ENCODE measurements around the gene INHBC. TPM values are rescaled to one million over a fixed set of nuclear protein-coding genes. Genes with fewer than 3 reads are reported as not detected.
"Not testable (repeated sequence)": the region's sequence is repeated elsewhere in the genome, so short reads cannot be mapped to it uniquely, and the experiment has no call there.

The INHBC gene
- total and polyA plus RNA-seq, 2 experiments from 2014 or later = 0.21 TPM; not detected in 1

- no peaks in the 10 kb centered on the region for H3K27me3 ChIP-seq
- no peaks in the 10 kb centered on the region for H3K9me3 ChIP-seq (ENCODE audit: low read depth)
- H3K36me3 ChIP-seq = no peaks in the 10 kb centered on the region
- no peak for DNase-seq (ENCODE audit: low read depth in 1 of 2, low spot score in 1 of 2)
- TF ChIP-seq CTCF (IDR thresholded peaks at IDR 0.05; ENCODE audit: low read depth, low read length) = no peak
- H3K4me1 ChIP-seq (ENCODE audit: low read depth) = peaks cover 3% of the 10 kb centered on the region
- H3K27ac ChIP-seq = no peak overlapping the region
- no peak overlapping the region for H3K4me3 ChIP-seq
These were observed 29.5 kb upstream of the INHBC start for GRCh38 chr12:57404966-57405640.

GRCh38 chr12:57410534-57410933, 24.1 kb upstream of the INHBC start:
- Histone ChIP-seq H3K36me3 (no peaks in the 10 kb centered on the region), H3K27me3 (no peaks in the 10 kb centered on the region), H3K27ac (no peak overlapping the region), H3K4me3 (no peak overlapping the region), H3K9me3 (ENCODE audit: low read depth) (no peaks in the 10 kb centered on the region), H3K4me1 (ENCODE audit: low read depth) (no peaks in the 10 kb centered on the region)
- DNase-seq (ENCODE audit: low read depth in 1 of 2, low spot score in 1 of 2) = no peak
- no peak for TF ChIP-seq CTCF (IDR thresholded peaks at IDR 0.05; ENCODE audit: low read depth, low read length)

- H3K4me1 ChIP-seq (ENCODE audit: low read depth); DNase-seq (ENCODE audit: low read depth in 1 of 2, low spot score in 1 of 2); H3K27ac ChIP-seq; H3K27me3 ChIP-seq; H3K4me3 ChIP-seq; H3K9me3 ChIP-seq (ENCODE audit: low read depth); H3K36me3 ChIP-seq: not testable (repeated sequence)
These were observed 20.4 kb upstream of the INHBC start for GRCh38 chr12:57414160-57414559.

GRCh38 chr12:57415088-57415487, 19.5 kb upstream of the INHBC start:
- H3K4me1 ChIP-seq (ENCODE audit: low read depth) = peaks cover 5% of the 10 kb centered on the region
- no peak overlapping the region for H3K4me3 ChIP-seq
- no peaks in the 10 kb centered on the region for H3K36me3 ChIP-seq
- H3K27ac ChIP-seq = no peak overlapping the region
- DNase-seq (ENCODE audit: low read depth in 1 of 2, low spot score in 1 of 2) = no peak
- H3K27me3 ChIP-seq = no peaks in the 10 kb centered on the region
- TF ChIP-seq CTCF (IDR thresholded peaks at IDR 0.05; ENCODE audit: low read depth, low read length) = no peak
- no peaks in the 10 kb centered on the region for H3K9me3 ChIP-seq (ENCODE audit: low read depth)

GRCh38 chr12:57416039-57416996, 18.3 kb upstream of the INHBC start:
- DNase-seq (ENCODE audit: low read depth in 1 of 2, low spot score in 1 of 2) = peak in 1 of 2 donors; percentile 8
- H3K36me3 ChIP-seq = no peaks in the 10 kb centered on the region
- no peak overlapping the region for H3K27ac ChIP-seq
- peaks cover 5% of the 10 kb centered on the region for H3K4me1 ChIP-seq (ENCODE audit: low read depth)
- H3K4me3 ChIP-seq = no peak overlapping the region
- no peaks in the 10 kb centered on the region for H3K9me3 ChIP-seq (ENCODE audit: low read depth)
- TF ChIP-seq CTCF (IDR thresholded peaks at IDR 0.05; ENCODE audit: low read depth, low read length) = no peak
- H3K27me3 ChIP-seq = no peaks in the 10 kb centered on the region

GRCh38 chr12:57418255-57418654, 16.3 kb upstream of the INHBC start:
- no peak for TF ChIP-seq CTCF (IDR thresholded peaks at IDR 0.05; ENCODE audit: low read depth, low read length)
- peak overlapping the region; percentile 25 for H3K27ac ChIP-seq
- peaks cover 5% of the 10 kb centered on the region for H3K4me1 ChIP-seq (ENCODE audit: low read depth)
- H3K36me3 ChIP-seq = no peaks in the 10 kb centered on the region
- H3K9me3 ChIP-seq (ENCODE audit: low read depth) = no peaks in the 10 kb centered on the region
- H3K27me3 ChIP-seq = no peaks in the 10 kb centered on the region
- DNase-seq (ENCODE audit: low read depth in 1 of 2, low spot score in 1 of 2) = peak in 1 of 2 donors; percentile 6
- no peak overlapping the region for H3K4me3 ChIP-seq
